OCI-LY1 (cell line): ENCODE results near the gene EIF2A.

Experiments
- CTCF ChIP-seq: fragments of 200-600 bp; sonication (generic), shearing (Covaris generic); IDR thresholded peaks from 2 replicates; pipeline ENCODE4 v1.5.1; 2017; ENCODE audit warnings: mild to moderate bottlenecking, antibody characterized with exemption, low read length, moderate library complexity, mixed read lengths
- EZH2 ChIP-seq: fragments of 200-600 bp; sonication (generic), shearing (Covaris generic); IDR thresholded peaks from 2 replicates; pipeline ENCODE4 v1.8.0; 2017; ENCODE audit warnings: borderline replicate concordance, mixed run types, mild to moderate bottlenecking, antibody characterized with exemption, low read length, moderate library complexity, mixed read lengths

GRCh38 chr3:150599611-150600297 lies 53.2 kb downstream of the EIF2A start:
- TF ChIP-seq EZH2, result no peak
- TF ChIP-seq CTCF, result no peak
